GM12865 (cell line): ENCODE measurements around the gene PROM1.

ENCODE experiments used
- DNase-seq: peaks from one replicate; pipeline ENCODE4 v3.0.0; 2010; ENCODE audit warnings: low read depth
- H3K4me3 ChIP-seq: 2 replicates; pipeline ENCODE4 v1.5.1; 2011; ENCODE audit warnings: mild to moderate bottlenecking, low read depth, low read length, control low read depth
- TF ChIP-seq, protein P1 (sequence below): IDR thresholded peaks from 2 replicates; pipeline ENCODE4 v1.5.1; 2011; ENCODE audit warnings: low read length, control low read depth, low read depth, inconsistent platforms; ENCODE audit not compliant: insufficient read depth; ENCODE audit errors: missing control alignments

The PROM1 gene

DNA sequence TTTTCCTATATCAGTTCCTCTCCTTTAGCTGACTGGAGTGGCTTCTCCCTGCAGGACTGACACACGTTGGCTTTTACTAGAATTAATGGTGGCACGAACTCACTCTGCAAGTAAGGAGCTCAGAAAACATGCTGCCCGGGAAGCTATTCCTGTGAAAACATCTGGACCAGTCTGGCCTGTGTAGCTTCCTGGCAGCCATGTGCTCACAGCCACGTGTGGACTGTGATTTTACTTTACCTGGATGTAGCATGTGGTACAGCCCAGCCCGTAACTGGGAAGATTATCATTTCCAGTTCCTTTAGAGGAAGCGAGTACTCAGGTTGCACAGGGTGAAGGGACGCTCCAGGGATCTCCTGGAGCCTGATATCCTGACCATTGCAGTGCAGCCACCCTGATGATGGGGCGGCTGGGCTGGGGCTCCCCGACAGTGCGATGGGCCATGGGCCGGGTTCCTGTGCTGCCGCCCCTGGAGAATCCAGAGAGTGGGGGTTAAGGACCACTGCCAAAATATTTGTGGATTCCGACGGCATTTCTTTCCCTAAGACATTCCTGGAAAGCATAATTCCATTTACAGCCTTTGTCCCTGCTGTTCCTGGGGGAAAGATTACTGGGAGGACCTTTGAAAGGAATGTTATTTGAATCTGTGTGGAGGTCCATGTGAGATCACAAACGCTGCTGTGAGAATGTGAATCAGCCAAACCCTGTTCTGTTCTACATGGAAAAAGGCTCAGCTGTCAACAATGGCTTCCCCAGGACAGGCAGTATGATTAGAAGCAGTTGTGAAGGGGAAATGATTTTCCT lies 35.0 kb downstream of the PROM1 start:
- no peak for DNase-seq
- H3K4me3 ChIP-seq = no peak overlapping the region
- TF ChIP-seq, protein P1, sequence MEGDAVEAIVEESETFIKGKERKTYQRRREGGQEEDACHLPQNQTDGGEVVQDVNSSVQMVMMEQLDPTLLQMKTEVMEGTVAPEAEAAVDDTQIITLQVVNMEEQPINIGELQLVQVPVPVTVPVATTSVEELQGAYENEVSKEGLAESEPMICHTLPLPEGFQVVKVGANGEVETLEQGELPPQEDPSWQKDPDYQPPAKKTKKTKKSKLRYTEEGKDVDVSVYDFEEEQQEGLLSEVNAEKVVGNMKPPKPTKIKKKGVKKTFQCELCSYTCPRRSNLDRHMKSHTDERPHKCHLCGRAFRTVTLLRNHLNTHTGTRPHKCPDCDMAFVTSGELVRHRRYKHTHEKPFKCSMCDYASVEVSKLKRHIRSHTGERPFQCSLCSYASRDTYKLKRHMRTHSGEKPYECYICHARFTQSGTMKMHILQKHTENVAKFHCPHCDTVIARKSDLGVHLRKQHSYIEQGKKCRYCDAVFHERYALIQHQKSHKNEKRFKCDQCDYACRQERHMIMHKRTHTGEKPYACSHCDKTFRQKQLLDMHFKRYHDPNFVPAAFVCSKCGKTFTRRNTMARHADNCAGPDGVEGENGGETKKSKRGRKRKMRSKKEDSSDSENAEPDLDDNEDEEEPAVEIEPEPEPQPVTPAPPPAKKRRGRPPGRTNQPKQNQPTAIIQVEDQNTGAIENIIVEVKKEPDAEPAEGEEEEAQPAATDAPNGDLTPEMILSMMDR = no peak

GRCh38 chr4:16045687-16046086 lies 38.1 kb downstream of the PROM1 start:
- no peak for DNase-seq
- no peak overlapping the region for H3K4me3 ChIP-seq
- TF ChIP-seq, protein P1 = no peak

GRCh38 chr4:16043642-16044498 lies 40.0 kb downstream of the PROM1 start:
- TF ChIP-seq, protein P1 = no peak
- DNase-seq = no peak
- H3K4me3 ChIP-seq = no peak overlapping the region

- DNase-seq = no peak
- TF ChIP-seq, protein P1 = no peak
- H3K4me3 ChIP-seq = no peak overlapping the region
Measured at GRCh38 chr4:16039139-16039538, 44.7 kb downstream of the PROM1 start.

- DNase-seq = no peak
- TF ChIP-seq, protein P1 = no peak
- no peak overlapping the region for H3K4me3 ChIP-seq
Measured at GRCh38 chr4:16037901-16038300, 45.9 kb downstream of the PROM1 start.

- no peak overlapping the region for H3K4me3 ChIP-seq
- TF ChIP-seq, protein P1 = no peak
- DNase-seq = no peak
Measured at GRCh38 chr4:16035843-16036242, 48.0 kb downstream of the PROM1 start.
